Ishikawa (cell line): ENCODE results near the gene RBMS1.

Experiments used
- CEBPB ChIP-seq: IDR thresholded peaks from 2 replicates; pipeline ENCODE4 v1.6.1; 2012
- CREB1 ChIP-seq: IDR thresholded peaks from 2 replicates; pipeline ENCODE4 v1.6.1; 2012; ENCODE audit warnings: low read depth
- EGR1 ChIP-seq: IDR thresholded peaks from 2 replicates; pipeline ENCODE4 v1.6.1; 2012
- EP300 ChIP-seq: IDR thresholded peaks from 2 replicates; pipeline ENCODE4 v1.6.1; 2012; ENCODE audit warnings: borderline replicate concordance
- FOXM1 ChIP-seq: IDR thresholded peaks from 2 replicates; pipeline ENCODE4 v1.6.1; 2012; ENCODE audit warnings: low read depth, borderline replicate concordance
- NFIC ChIP-seq: IDR thresholded peaks from 2 replicates; pipeline ENCODE4 v1.6.1; 2012
- RAD21 ChIP-seq: IDR thresholded peaks from 2 replicates; pipeline ENCODE4 v1.6.1; 2012; ENCODE audit warnings: low read depth
- TAF1 ChIP-seq: IDR thresholded peaks from 2 replicates; pipeline ENCODE4 v1.6.1; 2012; ENCODE audit warnings: low read depth, mild to moderate bottlenecking
- TCF12 ChIP-seq: IDR thresholded peaks from 2 replicates; pipeline ENCODE4 v1.6.1; 2012; ENCODE audit warnings: low read depth
- TEAD4 ChIP-seq: IDR thresholded peaks from 2 replicates; pipeline ENCODE4 v1.6.1; 2012
- YY1 ChIP-seq: IDR thresholded peaks from 2 replicates; pipeline ENCODE4 v1.6.1; 2012; ENCODE audit warnings: low read depth
- ZBTB7A ChIP-seq: IDR thresholded peaks from 2 replicates; pipeline ENCODE4 v1.6.1; 2012; ENCODE audit warnings: low read depth
- TF ChIP-seq, protein P1 (sequence below): IDR thresholded peaks from 2 replicates; pipeline ENCODE4 v1.6.1; 2012
- TF ChIP-seq, protein P2 (sequence below): IDR thresholded peaks from 2 replicates; pipeline ENCODE4 v1.6.1; 2012; ENCODE audit warnings: low read depth, mild to moderate bottlenecking

DNA sequence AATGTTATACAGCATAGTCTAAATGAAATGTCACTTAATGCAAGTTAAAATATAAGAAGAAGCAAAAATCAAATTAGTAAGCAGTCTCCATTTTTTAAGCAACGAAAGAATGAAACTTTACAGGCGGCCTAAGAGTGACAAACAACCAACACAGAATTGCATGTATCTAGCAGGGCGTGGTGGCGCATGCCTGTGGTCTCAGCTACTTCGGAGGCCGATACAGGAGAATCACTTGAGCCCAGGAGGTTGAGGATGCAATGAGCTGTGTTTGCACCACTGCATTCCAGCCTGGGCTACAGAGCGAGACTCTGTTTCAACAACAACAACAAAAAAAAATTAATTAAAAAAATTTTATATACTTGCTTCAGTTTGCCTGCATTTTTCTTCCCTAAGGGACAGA, 16.6 kb downstream of the RBMS1 start:
- TF ChIP-seq FOXM1 = no peak
- no peak for TF ChIP-seq TEAD4
- TF ChIP-seq YY1 = no peak
- TF ChIP-seq, protein P1, sequence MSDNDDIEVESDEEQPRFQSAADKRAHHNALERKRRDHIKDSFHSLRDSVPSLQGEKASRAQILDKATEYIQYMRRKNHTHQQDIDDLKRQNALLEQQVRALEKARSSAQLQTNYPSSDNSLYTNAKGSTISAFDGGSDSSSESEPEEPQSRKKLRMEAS = no peak
- no peak for TF ChIP-seq CREB1
- TF ChIP-seq RAD21 = no peak
- TF ChIP-seq, protein P2, sequence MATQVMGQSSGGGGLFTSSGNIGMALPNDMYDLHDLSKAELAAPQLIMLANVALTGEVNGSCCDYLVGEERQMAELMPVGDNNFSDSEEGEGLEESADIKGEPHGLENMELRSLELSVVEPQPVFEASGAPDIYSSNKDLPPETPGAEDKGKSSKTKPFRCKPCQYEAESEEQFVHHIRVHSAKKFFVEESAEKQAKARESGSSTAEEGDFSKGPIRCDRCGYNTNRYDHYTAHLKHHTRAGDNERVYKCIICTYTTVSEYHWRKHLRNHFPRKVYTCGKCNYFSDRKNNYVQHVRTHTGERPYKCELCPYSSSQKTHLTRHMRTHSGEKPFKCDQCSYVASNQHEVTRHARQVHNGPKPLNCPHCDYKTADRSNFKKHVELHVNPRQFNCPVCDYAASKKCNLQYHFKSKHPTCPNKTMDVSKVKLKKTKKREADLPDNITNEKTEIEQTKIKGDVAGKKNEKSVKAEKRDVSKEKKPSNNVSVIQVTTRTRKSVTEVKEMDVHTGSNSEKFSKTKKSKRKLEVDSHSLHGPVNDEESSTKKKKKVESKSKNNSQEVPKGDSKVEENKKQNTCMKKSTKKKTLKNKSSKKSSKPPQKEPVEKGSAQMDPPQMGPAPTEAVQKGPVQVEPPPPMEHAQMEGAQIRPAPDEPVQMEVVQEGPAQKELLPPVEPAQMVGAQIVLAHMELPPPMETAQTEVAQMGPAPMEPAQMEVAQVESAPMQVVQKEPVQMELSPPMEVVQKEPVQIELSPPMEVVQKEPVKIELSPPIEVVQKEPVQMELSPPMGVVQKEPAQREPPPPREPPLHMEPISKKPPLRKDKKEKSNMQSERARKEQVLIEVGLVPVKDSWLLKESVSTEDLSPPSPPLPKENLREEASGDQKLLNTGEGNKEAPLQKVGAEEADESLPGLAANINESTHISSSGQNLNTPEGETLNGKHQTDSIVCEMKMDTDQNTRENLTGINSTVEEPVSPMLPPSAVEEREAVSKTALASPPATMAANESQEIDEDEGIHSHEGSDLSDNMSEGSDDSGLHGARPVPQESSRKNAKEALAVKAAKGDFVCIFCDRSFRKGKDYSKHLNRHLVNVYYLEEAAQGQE = no peak
- no peak for TF ChIP-seq NFIC
- TF ChIP-seq TAF1 = no peak
- no peak for TF ChIP-seq ZBTB7A
- no peak for TF ChIP-seq CEBPB
- TF ChIP-seq EP300 = no peak
- TF ChIP-seq TCF12 = no peak
- no peak for TF ChIP-seq EGR1
